T-helper 1 cell treated with Interleukin-12 subunit alpha and Interleukin-12 subunit beta and Interleukin-4 antibody, amounts not matched to agents 30 ng/mL and 1 ng/mL, for 36 hours (primary cell): ENCODE measurements around the gene FBL. TPM values are rescaled to one million over a fixed set of nuclear protein-coding genes. Genes with fewer than 3 reads are reported as not detected.

Experiments used
- intact Hi-C: fragments of 100-400 bp; cut with micrococcal nuclease; formaldehyde crosslinking; loops from one replicate; pipeline ENCODE4 v1.15.1; 2024
- total RNA-seq: library from RNA; stranded (reverse); gene quantifications from 2 replicates; pipeline ENCODE4 v1.2.3, GENCODE V29; 2022

Gene FBL
- total RNA-seq, 1 donor from 2014 or later = 292 TPM

- intact Hi-C loops = loop anchor here (1.0 to 10.0 kb wide), 7 partner anchors 51 to 761 kb away; partner anchors contain the start of genes LTBP4 and SERTAD1
Observed at GRCh38 chr19:39843919-39844793, 2.0 kb downstream of the FBL start.

GRCh38 chr19:39842693-39843435 lies 3.3 kb downstream of the FBL start:
- intact Hi-C loops = loop anchor here (10.0 kb wide), 2 partner anchors 582 to 762 kb away; partner anchors contain the start of genes LTBP4 and SERTAD1

- intact Hi-C loops = loop anchor here (10.0 kb wide), 2 partner anchors 584 to 764 kb away; partner anchors contain the start of genes LTBP4 and SERTAD1
Observed at GRCh38 chr19:39841041-39841440, 5.1 kb downstream of the FBL start.

- intact Hi-C loops = loop anchor here (10.0 kb wide), 2 partner anchors 584 to 764 kb away; partner anchors contain the start of genes LTBP4 and SERTAD1
Observed at GRCh38 chr19:39840492-39840891, 5.7 kb downstream of the FBL start.

GRCh38 chr19:39839678-39840327 lies 6.4 kb downstream of the FBL start:
- intact Hi-C loops = loop anchor here (10.0 kb wide), 2 partner anchors 585 to 765 kb away; partner anchors contain the start of genes LTBP4 and SERTAD1

- intact Hi-C loops = no loop called here
Observed at GRCh38 chr19:39838569-39838968, 7.6 kb downstream of the FBL start.

- intact Hi-C loops = no loop called here
Observed at GRCh38 chr19:39837978-39838377, 8.2 kb downstream of the FBL start.

- intact Hi-C loops = loop anchor here (1.0 to 5.0 kb wide), 6 partner anchors 12 to 608 kb away; partner anchors contain the start of genes AKT2, FBL, MAP3K10 and SAMD4B
Observed at GRCh38 chr19:39834287-39834841, 11.8 kb downstream of the FBL start.

- intact Hi-C loops = loop anchor here (1.0 to 5.0 kb wide), 9 partner anchors 9 to 609 kb away; partner anchors contain the start of genes AKT2, FBL, MAP3K10 and PSMC4
Observed at GRCh38 chr19:39833464-39834286, 12.5 kb downstream of the FBL start, which contains the start of gene DYRK1B. Gene DYRK1B, minus strand, starts transcription at chr19:39834162. Its CDS starts 2,295 bp downstream, at chr19:39831867.

GRCh38 chr19:39833160-39833463 lies 13.1 kb downstream of the FBL start:
- intact Hi-C loops = loop anchor here (1.0 to 5.0 kb wide), 5 partner anchors 9 to 609 kb away; partner anchors contain the start of genes PSMC4, SAMD4B and SERTAD3

- intact Hi-C loops = loop anchor here (1.0 to 5.0 kb wide), 5 partner anchors 8 to 610 kb away; partner anchors contain the start of genes PSMC4, SAMD4B and SERTAD3
Observed at GRCh38 chr19:39832341-39833083, 13.7 kb downstream of the FBL start.

- intact Hi-C loops = loop anchor here (2.0 to 5.0 kb wide), 3 partner anchors 39 to 611 kb away; partner anchors contain the start of genes SAMD4B and SERTAD3
Observed at GRCh38 chr19:39831679-39832078, 14.5 kb downstream of the FBL start.

GRCh38 chr19:39830847-39831246 lies 15.3 kb downstream of the FBL start:
- intact Hi-C loops = loop anchor here (5.0 kb wide), 2 partner anchors 489 to 611 kb away; partner anchors contain the start of genes SAMD4B and SERTAD3

- intact Hi-C loops = loop anchor here (5.0 kb wide), 2 partner anchors 488 to 612 kb away; partner anchors contain the start of genes SAMD4B and SERTAD3
Observed at GRCh38 chr19:39830406-39830805, 15.8 kb downstream of the FBL start.

- intact Hi-C loops = loop anchor here (5.0 kb wide), 2 partner anchors 487 to 613 kb away; partner anchors contain the start of genes SAMD4B and SERTAD3
Observed at GRCh38 chr19:39829702-39830275, 16.4 kb downstream of the FBL start.

- intact Hi-C loops = no loop called here
Observed at GRCh38 chr19:39828654-39829032, 17.5 kb downstream of the FBL start.

GRCh38 chr19:39828015-39828653 lies 18.0 kb downstream of the FBL start:
- intact Hi-C loops = no loop called here

- intact Hi-C loops = no loop called here
Observed at GRCh38 chr19:39827216-39827615, 19.0 kb downstream of the FBL start.
